K562 (cell line): ENCODE measurements around the gene DNAJB1. TPM values are rescaled to one million over a fixed set of nuclear protein-coding genes. Genes with fewer than 3 reads are reported as not detected.

Experiments
- BRD4 ChIP-seq: fragments of 200-600 bp; sonication (generic); IDR thresholded peaks from 2 replicates; pipeline ENCODE4 v1.6.1; 2017; ENCODE audit warnings: inconsistent platforms
- CHD1 ChIP-seq: fragments of 200-600 bp; sonication (generic); IDR thresholded peaks from one replicate; pipeline ENCODE4 v1.6.1; 2012; ENCODE audit warnings: mild to moderate bottlenecking, moderate library complexity, low read length, inconsistent platforms
- CHD2 ChIP-seq: IDR thresholded peaks from 2 replicates; pipeline ENCODE4 v1.6.1; 2011; ENCODE audit warnings: low read depth, low read length
- HDAC2 ChIP-seq: fragments of 450-650 bp; IDR thresholded peaks from 2 replicates; pipeline ENCODE4 v1.6.1; 2016; ENCODE audit warnings: mild to moderate bottlenecking
- HNRNPK ChIP-seq: fragments of 200-400 bp; formaldehyde crosslinking; IDR thresholded peaks from one replicate; pipeline ENCODE4 v1.6.1; 2018; ENCODE audit warnings: mild to moderate bottlenecking, low read depth, low read length; ENCODE audit not compliant: poor library complexity, severe bottlenecking
- HNRNPUL1 ChIP-seq: fragments of 200-400 bp; formaldehyde crosslinking; IDR thresholded peaks from 2 replicates; pipeline ENCODE4 v1.6.1; 2017; ENCODE audit warnings: low read length
- HOXB6 ChIP-seq: fragments of 250-450 bp; sonication (Bioruptor Pico); IDR thresholded peaks from 2 replicates; pipeline ENCODE4 v1.5.1; 2022; ENCODE audit warnings: mild to moderate bottlenecking, borderline replicate concordance
- IRF2 ChIP-seq: sonication (generic); formaldehyde crosslinking; IDR thresholded peaks from 2 replicates; pipeline ENCODE4 v1.8.1; 2022; ENCODE audit warnings: mild to moderate bottlenecking, missing genetic modification reagents
- KLF6 ChIP-seq: fragments of 250-450 bp; sonication (Bioruptor Pico); IDR thresholded peaks from 2 replicates; pipeline ENCODE4 v1.4.0; 2020; ENCODE audit warnings: mild to moderate bottlenecking, moderate library complexity, borderline replicate concordance
- NUFIP1 ChIP-seq: fragments of 450-650 bp; IDR thresholded peaks from 2 replicates; pipeline ENCODE4 v1.6.1; 2018; ENCODE audit not compliant: partially characterized antibody
- TAL1 ChIP-seq: fragments of 450-650 bp; IDR thresholded peaks from 2 replicates; pipeline ENCODE4 v1.6.1; 2016; ENCODE audit warnings: mild to moderate bottlenecking
- TGIF2 ChIP-seq: sonication (generic); formaldehyde crosslinking; IDR thresholded peaks from 2 replicates; pipeline ENCODE4 v1.8.1; 2022; ENCODE audit warnings: mild to moderate bottlenecking, missing genetic modification reagents, moderate library complexity
- TOE1 ChIP-seq, 2 experiments: fragments of 450-650 bp in 1 of 2; sonication (generic) in 1 of 2; formaldehyde crosslinking in 1 of 2; IDR thresholded peaks; 2 replicates each; pipeline versions ENCODE4 v1.7.1 to v1.8.0; 2016 to 2022; ENCODE audit warnings: borderline replicate concordance in 2 of 2, mild to moderate bottlenecking in 2 of 2, antibody characterized with exemption in 1 of 2, inconsistent platforms in 1 of 2, low read depth in 1 of 2, missing genetic modification reagents in 1 of 2, moderate library complexity in 1 of 2
- ZBTB1 ChIP-seq: sonication (generic); formaldehyde crosslinking; IDR thresholded peaks from 2 replicates; pipeline ENCODE4 v1.8.1; 2023; ENCODE audit warnings: missing genetic modification reagents, low read depth, mild to moderate bottlenecking, borderline replicate concordance
- ZNF12 ChIP-seq: sonication (generic); formaldehyde crosslinking; IDR thresholded peaks from 2 replicates; pipeline ENCODE4 v1.4.0; 2020; ENCODE audit warnings: mild to moderate bottlenecking, missing genetic modification reagents
- ZNF140 ChIP-seq: fragments of 250-450 bp; sonication (Bioruptor Pico); IDR thresholded peaks from 2 replicates; pipeline ENCODE4 v1.8.0; 2021; ENCODE audit warnings: moderate library complexity, mild to moderate bottlenecking, inconsistent platforms
- ZNF224 ChIP-seq: sonication (generic); formaldehyde crosslinking; IDR thresholded peaks from 2 replicates; pipeline ENCODE4 v1.8.0; 2022; ENCODE audit warnings: mild to moderate bottlenecking, missing genetic modification reagents
- polyA plus RNA-seq, 8 experiments: library from polyadenylated mRNA; depleted of rRNA in 4 of 8; stranded (reverse) in 5 of 8; unstranded in 3 of 8; fragments of >200 nt; fragmentation: Nextera tagmentation in 2 of 8; fragmentation: Illumina TruSeq in 1 of 8; extraction: Ambion mirVana in 2 of 8; extraction: Trizol in 1 of 8; gene quantifications; 2 replicates each; pipeline versions ENCODE4 v1.2.1 to v1.2.3, GENCODE V29; 2011 to 2014; ENCODE audit warnings: inconsistent platforms in 1 of 8, missing spikeins in 1 of 8
- total RNA-seq, 7 experiments: library from RNA; depleted of rRNA in 6 of 7; stranded (reverse); fragments of >200 nt in 6 of 7; fragmentation: Illumina TruSeq in 2 of 7; extraction: Trizol in 2 of 7; gene quantifications; 2 replicates each; pipeline versions ENCODE4 v1.2.1 to v1.2.3, GENCODE V29; 2011 to 2021; ENCODE audit warnings: low replicate concordance in 1 of 7
- TF ChIP-seq, protein P1 (sequence below): fragments of 450-650 bp; IDR thresholded peaks from 2 replicates; pipeline ENCODE4 v1.6.1; 2018; ENCODE audit warnings: mild to moderate bottlenecking, low read depth; ENCODE audit not compliant: partially characterized antibody
- TF ChIP-seq, protein P2 (sequence below): fragments of 250-450 bp; sonication (Bioruptor Pico); IDR thresholded peaks from 2 replicates; pipeline ENCODE4 v1.5.0; 2021
- TF ChIP-seq, protein P3 (sequence below): fragments of 450-650 bp; IDR thresholded peaks from 2 replicates; pipeline ENCODE4 v1.6.1; 2016; ENCODE audit warnings: low read depth

Gene DNAJB1
- total and polyA plus RNA-seq, 9 of the 15 experiments (the other 6 are each of a cell fraction or from before 2014, with no cell fraction given): 13.2 to 113 (median 62.1) TPM

DNA sequence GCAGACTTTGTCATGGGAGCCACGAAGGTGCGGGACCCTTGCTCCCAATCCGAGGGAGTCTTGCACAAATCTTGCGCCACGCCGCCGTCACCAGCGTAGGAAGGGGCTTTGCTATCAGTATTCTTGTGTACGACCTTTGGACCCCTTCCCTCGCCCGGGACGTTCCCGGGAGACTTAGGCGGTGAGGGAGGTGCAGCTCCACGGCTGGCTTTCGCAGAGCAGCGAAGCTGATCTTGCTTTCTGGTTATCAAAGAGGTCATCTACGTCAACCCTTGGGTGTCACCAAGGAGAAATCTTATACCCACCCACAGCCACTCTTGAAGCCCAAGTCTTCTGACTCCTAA is 11.8 kb upstream of the DNAJB1 start (continued):
- TF ChIP-seq HNRNPK (no peak), ZNF140 (CRISPR knock-in tag) (no peak), ZNF224 (CRISPR knock-in tag) (no peak), HDAC2 (peak; percentile 38; the same call in 1 of the 2 replicates), IRF2 (CRISPR knock-in tag) (no peak), CHD2 (no peak), TGIF2 (CRISPR knock-in tag) (no peak), CHD1 (no peak), ZNF12 (CRISPR knock-in tag) (no peak), HOXB6 (CRISPR knock-in tag) (no peak), TAL1 (no peak), BRD4 (no peak), ZBTB1 (no peak), KLF6 (CRISPR knock-in tag) (no peak), NUFIP1 (no peak), TOE1 (IDR thresholded peaks at IDR 0.05; ENCODE audit: borderline replicate concordance) (no peak), TOE1 (CRISPR knock-in tag; IDR thresholded peaks at IDR 0.05; ENCODE audit: borderline replicate concordance, low read depth) (no peak), HNRNPUL1 (no peak)
- TF ChIP-seq, protein P1, sequence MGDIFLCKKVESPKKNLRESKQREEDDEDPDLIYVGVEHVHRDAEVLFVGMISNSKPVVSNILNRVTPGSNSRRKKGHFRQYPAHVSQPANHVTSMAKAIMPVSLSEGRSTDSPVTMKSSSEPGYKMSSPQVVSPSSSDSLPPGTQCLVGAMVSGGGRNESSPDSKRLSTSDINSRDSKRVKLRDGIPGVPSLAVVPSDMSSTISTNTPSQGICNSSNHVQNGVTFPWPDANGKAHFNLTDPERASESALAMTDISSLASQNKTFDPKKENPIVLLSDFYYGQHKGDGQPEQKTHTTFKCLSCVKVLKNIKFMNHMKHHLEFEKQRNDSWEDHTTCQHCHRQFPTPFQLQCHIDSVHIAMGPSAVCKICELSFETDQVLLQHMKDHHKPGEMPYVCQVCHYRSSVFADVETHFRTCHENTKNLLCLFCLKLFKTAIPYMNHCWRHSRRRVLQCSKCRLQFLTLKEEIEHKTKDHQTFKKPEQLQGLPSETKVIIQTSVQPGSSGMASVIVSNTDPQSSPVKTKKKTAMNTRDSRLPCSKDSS: no peak
- TF ChIP-seq, protein P2, sequence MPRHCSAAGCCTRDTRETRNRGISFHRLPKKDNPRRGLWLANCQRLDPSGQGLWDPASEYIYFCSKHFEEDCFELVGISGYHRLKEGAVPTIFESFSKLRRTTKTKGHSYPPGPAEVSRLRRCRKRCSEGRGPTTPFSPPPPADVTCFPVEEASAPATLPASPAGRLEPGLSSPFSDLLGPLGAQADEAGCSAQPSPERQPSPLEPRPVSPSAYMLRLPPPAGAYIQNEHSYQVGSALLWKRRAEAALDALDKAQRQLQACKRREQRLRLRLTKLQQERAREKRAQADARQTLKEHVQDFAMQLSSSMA (CRISPR knock-in tag): no peak
- TF ChIP-seq, protein P3, sequence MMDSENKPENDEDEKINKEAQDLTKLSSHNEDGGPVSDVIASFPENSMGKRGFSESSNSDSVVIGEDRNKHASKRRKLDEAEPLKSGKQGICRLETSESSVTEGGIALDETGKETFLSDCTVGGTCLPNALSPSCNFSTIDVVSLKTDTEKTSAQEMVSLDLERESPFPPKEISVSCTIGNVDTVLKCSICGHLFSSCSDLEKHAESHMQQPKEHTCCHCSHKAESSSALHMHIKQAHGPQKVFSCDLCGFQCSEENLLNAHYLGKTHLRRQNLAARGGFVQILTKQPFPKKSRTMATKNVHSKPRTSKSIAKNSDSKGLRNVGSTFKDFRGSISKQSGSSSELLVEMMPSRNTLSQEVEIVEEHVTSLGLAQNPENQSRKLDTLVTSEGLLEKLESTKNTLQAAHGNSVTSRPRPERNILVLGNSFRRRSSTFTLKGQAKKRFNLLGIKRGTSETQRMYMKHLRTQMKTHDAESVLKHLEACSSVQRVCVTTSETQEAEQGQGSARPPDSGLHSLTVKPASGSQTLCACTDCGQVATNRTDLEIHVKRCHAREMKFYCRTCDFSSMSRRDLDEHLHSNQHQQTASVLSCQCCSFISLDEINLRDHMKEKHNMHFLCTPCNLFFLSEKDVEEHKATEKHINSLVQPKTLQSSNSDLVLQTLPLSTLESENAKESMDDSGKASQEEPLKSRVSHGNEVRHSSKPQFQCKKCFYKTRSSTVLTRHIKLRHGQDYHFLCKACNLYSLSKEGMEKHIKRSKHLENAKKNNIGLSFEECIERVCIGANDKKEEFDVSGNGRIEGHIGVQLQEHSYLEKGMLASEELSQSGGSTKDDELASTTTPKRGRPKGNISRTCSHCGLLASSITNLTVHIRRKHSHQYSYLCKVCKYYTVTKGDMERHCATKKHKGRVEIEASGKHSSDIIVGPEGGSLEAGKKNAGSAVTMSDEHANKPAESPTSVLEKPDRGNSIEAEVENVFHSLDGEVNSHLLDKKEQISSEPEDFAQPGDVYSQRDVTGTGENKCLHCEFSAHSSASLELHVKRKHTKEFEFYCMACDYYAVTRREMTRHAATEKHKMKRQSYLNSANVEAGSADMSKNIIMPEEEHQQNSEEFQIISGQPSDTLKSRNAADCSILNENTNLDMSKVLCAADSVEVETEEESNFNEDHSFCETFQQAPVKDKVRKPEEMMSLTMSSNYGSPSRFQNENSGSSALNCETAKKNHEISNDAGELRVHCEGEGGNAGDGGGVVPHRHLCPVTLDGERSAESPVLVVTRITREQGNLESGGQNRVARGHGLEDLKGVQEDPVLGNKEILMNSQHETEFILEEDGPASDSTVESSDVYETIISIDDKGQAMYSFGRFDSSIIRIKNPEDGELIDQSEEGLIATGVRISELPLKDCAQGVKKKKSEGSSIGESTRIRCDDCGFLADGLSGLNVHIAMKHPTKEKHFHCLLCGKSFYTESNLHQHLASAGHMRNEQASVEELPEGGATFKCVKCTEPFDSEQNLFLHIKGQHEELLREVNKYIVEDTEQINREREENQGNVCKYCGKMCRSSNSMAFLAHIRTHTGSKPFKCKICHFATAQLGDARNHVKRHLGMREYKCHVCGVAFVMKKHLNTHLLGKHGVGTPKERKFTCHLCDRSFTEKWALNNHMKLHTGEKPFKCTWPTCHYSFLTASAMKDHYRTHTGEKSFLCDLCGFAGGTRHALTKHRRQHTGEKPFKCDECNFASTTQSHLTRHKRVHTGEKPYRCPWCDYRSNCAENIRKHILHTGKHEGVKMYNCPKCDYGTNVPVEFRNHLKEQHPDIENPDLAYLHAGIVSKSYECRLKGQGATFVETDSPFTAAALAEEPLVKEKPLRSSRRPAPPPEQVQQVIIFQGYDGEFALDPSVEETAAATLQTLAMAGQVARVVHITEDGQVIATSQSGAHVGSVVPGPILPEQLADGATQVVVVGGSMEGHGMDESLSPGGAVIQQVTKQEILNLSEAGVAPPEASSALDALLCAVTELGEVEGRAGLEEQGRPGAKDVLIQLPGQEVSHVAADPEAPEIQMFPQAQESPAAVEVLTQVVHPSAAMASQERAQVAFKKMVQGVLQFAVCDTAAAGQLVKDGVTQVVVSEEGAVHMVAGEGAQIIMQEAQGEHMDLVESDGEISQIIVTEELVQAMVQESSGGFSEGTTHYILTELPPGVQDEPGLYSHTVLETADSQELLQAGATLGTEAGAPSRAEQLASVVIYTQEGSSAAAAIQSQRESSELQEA: no peak
